Smooth muscle cell of the pulmonary artery (primary cell): ENCODE results near the gene CLEC19A. TPM values are rescaled to one million over a fixed set of nuclear protein-coding genes. Genes with fewer than 3 reads are reported as not detected.

Experiments used
- total RNA-seq: library from RNA; depleted of rRNA; stranded (reverse); fragments of >200 nt; gene quantifications from 2 replicates; pipeline ENCODE4 v1.2.3, GENCODE V29; 2014

Gene CLEC19A
- total RNA-seq: not detected in 2 replicates

GRCh38 chr16:19285431-19285830, at the start of gene CLEC19A:
Gene CLEC19A, plus strand, starts transcription at chr16:19285731. Its CDS starts 121 bp downstream, at chr16:19285852.

Other genes with a start within 250 kb of the CLEC19A start
- 18.5 and 18.9 TPM in 2 replicates for gene COQ7, start 218.1 kb upstream of the CLEC19A start, total RNA-seq
- gene ITPRIPL2, start 171.8 kb upstream of the CLEC19A start, total RNA-seq: 71.8 and 78.6 TPM in 2 replicates
- 0.46 and 0.63 TPM in 2 replicates for gene SYT17, start 117.5 kb upstream of the CLEC19A start, total RNA-seq
- gene TMC5, start 132.2 kb downstream of the CLEC19A start, total RNA-seq: not detected in 2 replicates
- gene GDE1, start 236.4 kb downstream of the CLEC19A start, total RNA-seq: 52.7 and 61.5 TPM in 2 replicates
- gene CCP110, start 238.2 kb downstream of the CLEC19A start, total RNA-seq: 13.4 and 13.5 TPM in 2 replicates